ENCODE measurements around the gene LRP11. TPM values are rescaled to one million over a fixed set of nuclear protein-coding genes. Genes with fewer than 3 reads are reported as not detected.

LRP11 gene
- total and polyA plus RNA-seq, 2 experiments from 2014 or later: 33.6 to 35.4 TPM

DNA sequence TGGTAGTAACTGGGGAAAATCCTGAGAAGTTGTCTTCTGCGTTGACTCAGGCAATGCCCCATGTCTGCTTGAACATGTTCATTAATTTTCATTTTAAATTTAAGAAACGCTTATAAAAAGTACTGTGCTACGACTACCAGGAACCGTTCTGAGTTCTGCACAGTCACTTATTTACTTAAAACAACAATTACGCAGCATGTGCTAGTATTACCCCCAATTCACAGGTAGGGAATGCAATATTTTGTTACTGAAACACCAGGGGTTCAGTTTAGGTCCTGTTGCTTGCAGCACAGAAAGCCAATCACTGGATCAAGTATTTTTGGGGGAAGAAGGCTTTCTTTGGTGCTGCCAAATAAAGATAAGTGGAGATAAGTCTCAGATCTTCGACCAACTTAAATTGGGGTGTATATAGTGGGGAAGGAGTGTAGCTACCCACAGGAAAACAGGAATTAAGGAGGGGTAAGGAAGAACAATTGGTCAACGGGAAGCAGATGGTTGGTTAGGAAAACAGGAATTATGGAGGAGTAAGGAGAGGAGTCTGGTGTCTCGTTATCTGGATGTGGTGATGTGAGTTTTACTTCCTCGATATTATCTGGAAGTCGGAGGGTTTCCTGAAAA, 5.2 kb upstream of the LRP11 start:
- H3K27ac ChIP-seq: no peak overlapping the region
- no peaks in the 10 kb centered on the region for H3K9me3 ChIP-seq (ENCODE audit: low read depth)
- H3K9me2 ChIP-seq (replicated peaks; ENCODE audit: insufficient read depth): no peaks in the 10 kb centered on the region
- H3K4me2 ChIP-seq: no peak overlapping the region
- H3K4me3 ChIP-seq: no peak overlapping the region
- H3K79me2 ChIP-seq: no peaks in the 10 kb centered on the region
- no peak overlapping the region for H2AFZ ChIP-seq
- H3K4me1 ChIP-seq (ENCODE audit: insufficient read depth): peaks cover 5% of the 10 kb centered on the region
- no peak for DNase-seq (ENCODE audit: low spot score)
- no peaks in the 10 kb centered on the region for H3K27me3 ChIP-seq
- 88% methylated on average over 10 of the region's 10 CpGs for WGBS (ENCODE audit: low lambda C conversion rate, missing lambda C conversion rate)
- no peaks in the 10 kb centered on the region for H4K20me1 ChIP-seq (ENCODE audit: insufficient read depth, poor library complexity, severe bottlenecking)
- TF ChIP-seq, protein P1, sequence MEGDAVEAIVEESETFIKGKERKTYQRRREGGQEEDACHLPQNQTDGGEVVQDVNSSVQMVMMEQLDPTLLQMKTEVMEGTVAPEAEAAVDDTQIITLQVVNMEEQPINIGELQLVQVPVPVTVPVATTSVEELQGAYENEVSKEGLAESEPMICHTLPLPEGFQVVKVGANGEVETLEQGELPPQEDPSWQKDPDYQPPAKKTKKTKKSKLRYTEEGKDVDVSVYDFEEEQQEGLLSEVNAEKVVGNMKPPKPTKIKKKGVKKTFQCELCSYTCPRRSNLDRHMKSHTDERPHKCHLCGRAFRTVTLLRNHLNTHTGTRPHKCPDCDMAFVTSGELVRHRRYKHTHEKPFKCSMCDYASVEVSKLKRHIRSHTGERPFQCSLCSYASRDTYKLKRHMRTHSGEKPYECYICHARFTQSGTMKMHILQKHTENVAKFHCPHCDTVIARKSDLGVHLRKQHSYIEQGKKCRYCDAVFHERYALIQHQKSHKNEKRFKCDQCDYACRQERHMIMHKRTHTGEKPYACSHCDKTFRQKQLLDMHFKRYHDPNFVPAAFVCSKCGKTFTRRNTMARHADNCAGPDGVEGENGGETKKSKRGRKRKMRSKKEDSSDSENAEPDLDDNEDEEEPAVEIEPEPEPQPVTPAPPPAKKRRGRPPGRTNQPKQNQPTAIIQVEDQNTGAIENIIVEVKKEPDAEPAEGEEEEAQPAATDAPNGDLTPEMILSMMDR (IDR thresholded peaks at IDR 0.05; ENCODE audit: poor library complexity): no peak
- TF ChIP-seq EZH2 (IDR thresholded peaks at IDR 0.05; ENCODE audit: borderline replicate concordance) (no peak), EZH2phosphoT487 (IDR thresholded peaks at IDR 0.05; ENCODE audit: low read depth, severe bottlenecking, unreplicated experiment) (no peak)
- H3K36me3 ChIP-seq (replicated peaks; ENCODE audit: insufficient read depth, low read depth): no peaks in the 10 kb centered on the region

DNA sequence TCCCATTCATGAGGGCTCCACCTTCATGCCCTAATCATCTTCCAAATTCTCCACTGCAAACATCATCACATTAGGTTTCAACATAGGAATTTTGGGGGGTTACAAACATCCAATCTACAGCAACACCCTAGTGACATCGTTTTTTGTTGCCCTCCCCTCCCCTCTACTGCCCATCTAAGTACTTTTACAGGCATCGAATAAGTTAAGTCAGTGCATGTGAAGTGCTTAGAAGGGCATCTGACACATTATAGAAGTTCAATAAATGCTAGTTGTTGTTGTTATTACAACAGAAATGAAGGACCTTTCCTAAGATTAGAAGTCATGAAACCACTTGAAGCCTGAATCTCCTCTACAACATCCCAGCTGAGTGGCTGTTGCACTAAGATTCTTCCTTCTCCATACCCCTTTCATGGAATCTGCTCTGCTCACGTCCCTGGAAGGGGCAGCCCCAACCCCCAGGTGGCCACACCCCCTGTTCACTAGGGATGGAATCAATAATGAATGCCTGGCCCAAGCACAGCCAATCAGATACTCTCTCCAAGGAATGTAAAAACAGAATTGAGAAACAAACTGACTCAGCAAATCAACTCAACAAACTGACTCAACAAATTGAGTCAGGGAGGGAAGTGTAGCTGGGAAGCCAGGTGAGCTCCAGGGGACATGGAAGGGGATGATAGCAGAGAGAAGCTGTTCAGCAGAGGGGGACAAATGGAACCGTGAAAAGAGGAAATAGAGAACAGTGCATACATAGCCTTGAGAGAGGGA, 3.9 kb upstream of the LRP11 start:
- no peaks in the 10 kb centered on the region for H3K27me3 ChIP-seq
- H4K20me1 ChIP-seq (ENCODE audit: insufficient read depth, poor library complexity, severe bottlenecking): no peaks in the 10 kb centered on the region
- no peak overlapping the region for H3K4me2 ChIP-seq
- H3K79me2 ChIP-seq: no peaks in the 10 kb centered on the region
- H3K36me3 ChIP-seq (replicated peaks; ENCODE audit: insufficient read depth, low read depth): no peaks in the 10 kb centered on the region
- H3K4me1 ChIP-seq (ENCODE audit: insufficient read depth): peaks cover 5% of the 10 kb centered on the region
- H2AFZ ChIP-seq: no peak overlapping the region
- H3K4me3 ChIP-seq: no peak overlapping the region
- TF ChIP-seq EZH2phosphoT487 (IDR thresholded peaks at IDR 0.05; ENCODE audit: low read depth, severe bottlenecking, unreplicated experiment): no peak
- H3K9me3 ChIP-seq (ENCODE audit: low read depth): no peaks in the 10 kb centered on the region
- 54% methylated on average over 4 of the region's 4 CpGs for WGBS (ENCODE audit: low lambda C conversion rate, missing lambda C conversion rate)
- no peaks in the 10 kb centered on the region for H3K9me2 ChIP-seq (replicated peaks; ENCODE audit: insufficient read depth)
- no peak for DNase-seq (ENCODE audit: low spot score)
- no peak overlapping the region for H3K27ac ChIP-seq

DNA sequence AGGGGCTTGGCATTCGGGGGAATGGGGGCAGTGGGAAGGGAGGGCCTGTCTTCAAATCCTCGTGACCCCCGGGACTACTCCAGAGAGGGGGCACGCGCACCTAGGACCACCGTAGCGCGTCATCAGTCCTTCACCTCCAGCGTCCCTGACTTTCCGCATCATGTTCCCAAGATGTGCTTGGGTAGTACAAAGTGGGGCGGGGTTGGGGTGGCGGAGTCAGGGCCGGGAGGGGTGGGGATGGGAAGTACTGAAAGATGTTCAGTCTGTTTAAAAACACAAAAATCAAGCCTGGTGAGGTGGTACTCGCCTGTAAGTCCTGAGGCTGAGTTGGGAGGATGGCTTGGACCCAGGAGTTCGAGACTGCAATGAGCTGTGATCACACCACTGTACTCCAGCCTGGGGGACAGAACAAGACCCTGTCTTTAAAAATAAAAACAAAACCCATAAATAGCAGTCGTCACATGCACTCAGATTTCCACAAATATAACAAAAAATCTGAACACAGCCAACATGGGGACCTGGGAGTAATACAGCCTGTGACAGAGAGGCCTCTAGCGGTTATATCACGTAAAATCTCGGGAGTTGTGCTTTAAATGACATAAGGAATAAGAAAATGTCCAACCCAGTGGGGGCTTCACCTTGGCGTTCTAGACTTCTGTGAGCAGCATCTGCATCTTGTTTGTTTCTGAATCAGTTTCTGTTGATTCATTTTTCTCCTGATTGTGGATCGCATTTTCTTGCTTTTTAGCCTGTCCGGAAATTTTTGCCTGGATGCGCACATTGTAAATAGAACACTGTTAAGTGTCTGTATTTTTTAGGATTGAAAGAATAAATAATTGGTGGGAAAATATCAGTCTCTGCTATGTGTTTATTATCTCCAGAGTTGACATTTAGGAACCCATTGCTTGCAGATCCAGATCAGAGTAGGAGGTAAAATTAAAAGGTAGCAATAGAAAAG, 698 bp upstream of the LRP11 start:
- 19% methylated on average over 22 of the region's 23 CpGs for WGBS (ENCODE audit: low lambda C conversion rate, missing lambda C conversion rate)

More for the DNA sequence above, 698 bp upstream of the LRP11 start:
- no peaks in the 10 kb centered on the region for H3K9me2 ChIP-seq (replicated peaks; ENCODE audit: insufficient read depth)
- peak overlapping the region; percentile 96 for H3K4me2 ChIP-seq
- H3K36me3 ChIP-seq (replicated peaks; ENCODE audit: insufficient read depth, low read depth): no peaks in the 10 kb centered on the region
- H4K20me1 ChIP-seq (ENCODE audit: insufficient read depth, poor library complexity, severe bottlenecking): no peaks in the 10 kb centered on the region
- H3K27ac ChIP-seq: peak overlapping the region; percentile 94
- peaks cover 29% of the 10 kb centered on the region for H3K79me2 ChIP-seq
- peak; percentile 84 for DNase-seq (ENCODE audit: low spot score)
- no peaks in the 10 kb centered on the region for H3K9me3 ChIP-seq (ENCODE audit: low read depth)
- TF ChIP-seq, protein P1 (IDR thresholded peaks at IDR 0.05; ENCODE audit: poor library complexity): peak; percentile 71
- TF ChIP-seq EZH2phosphoT487 (IDR thresholded peaks at IDR 0.05; ENCODE audit: low read depth, severe bottlenecking, unreplicated experiment) (no peak), EZH2 (IDR thresholded peaks at IDR 0.05; ENCODE audit: borderline replicate concordance) (no peak)
- H2AFZ ChIP-seq: peak overlapping the region; percentile 85
- H3K27me3 ChIP-seq: no peaks in the 10 kb centered on the region
- peak overlapping the region; percentile 48 for H3K4me3 ChIP-seq
- H3K4me1 ChIP-seq (ENCODE audit: insufficient read depth): peaks cover 21% of the 10 kb centered on the region

Measured in hepatocyte (in vitro differentiated cells).